ENCODE data around the gene SLC38A2.
"Not testable (repeated sequence)": the region's sequence is repeated elsewhere in the genome, so short reads cannot be mapped to it uniquely, and the experiment has no call there.

The SLC38A2 gene

GRCh38 chr12:46400406-46400805 lies 27.8 kb upstream of the SLC38A2 start:
- no peak overlapping the region for H3K4me3 ChIP-seq (ENCODE audit: control insufficient read depth, low read depth, low read length)
- no peak for TF ChIP-seq CTCF (IDR thresholded peaks at IDR 0.05; ENCODE audit: control insufficient read depth, insufficient read depth, low read depth, low read length, missing control alignments)
- DNase-seq (ENCODE audit: low read depth) = no peak

GRCh38 chr12:46399461-46400248 lies 27.1 kb upstream of the SLC38A2 start:
- DNase-seq (ENCODE audit: low read depth); H3K4me3 ChIP-seq (ENCODE audit: control insufficient read depth, low read depth, low read length): not testable (repeated sequence)

GRCh38 chr12:46396826-46397225 lies 24.3 kb upstream of the SLC38A2 start:
- H3K4me3 ChIP-seq (ENCODE audit: control insufficient read depth, low read depth, low read length) = no peak overlapping the region
- no peak for DNase-seq (ENCODE audit: low read depth)
- TF ChIP-seq CTCF (IDR thresholded peaks at IDR 0.05; ENCODE audit: control insufficient read depth, insufficient read depth, low read depth, low read length, missing control alignments) = no peak

- H3K4me3 ChIP-seq (ENCODE audit: control insufficient read depth, low read depth, low read length) = no peak overlapping the region
Observed at GRCh38 chr12:46395388-46395787, 22.8 kb upstream of the SLC38A2 start.

GRCh38 chr12:46391630-46392029 lies 19.1 kb upstream of the SLC38A2 start:
- TF ChIP-seq CTCF (IDR thresholded peaks at IDR 0.05; ENCODE audit: control insufficient read depth, insufficient read depth, low read depth, low read length, missing control alignments) = no peak
- H3K4me3 ChIP-seq (ENCODE audit: control insufficient read depth, low read depth, low read length) = no peak overlapping the region
- DNase-seq (ENCODE audit: low read depth) = no peak

More at GRCh38 chr12:46395388-46395787, 22.8 kb upstream of the SLC38A2 start:
- no peak for TF ChIP-seq CTCF (IDR thresholded peaks at IDR 0.05; ENCODE audit: control insufficient read depth, insufficient read depth, low read depth, low read length, missing control alignments)
- DNase-seq (ENCODE audit: low read depth) = no peak

- H3K4me3 ChIP-seq (ENCODE audit: control insufficient read depth, low read depth, low read length) = no peak overlapping the region
- DNase-seq (ENCODE audit: low read depth) = no peak
- TF ChIP-seq CTCF (IDR thresholded peaks at IDR 0.05; ENCODE audit: control insufficient read depth, insufficient read depth, low read depth, low read length, missing control alignments) = no peak
Observed at GRCh38 chr12:46390881-46391280, 18.3 kb upstream of the SLC38A2 start.

- no peak overlapping the region for H3K4me3 ChIP-seq (ENCODE audit: control insufficient read depth, low read depth, low read length)
- no peak for DNase-seq (ENCODE audit: low read depth)
- TF ChIP-seq CTCF (IDR thresholded peaks at IDR 0.05; ENCODE audit: control insufficient read depth, insufficient read depth, low read depth, low read length, missing control alignments) = no peak
Observed at GRCh38 chr12:46390304-46390703, 17.7 kb upstream of the SLC38A2 start.

Measured in AG09309 (cell line).